ENCODE results near the gene RXRA.

GRCh38 chr9:134318941-134319305, 7.3 kb upstream of the RXRA start:
- no peak for TF ChIP-seq CTCF (IDR thresholded peaks at IDR 0.05)
- TF ChIP-seq POLR2A (IDR thresholded peaks at IDR 0.05): no peak

Measured in thyroid gland (tissue), 4 donors.